Osteoblast (primary cell): ENCODE results near the gene CHRNE. TPM values are rescaled to one million over a fixed set of nuclear protein-coding genes. Genes with fewer than 3 reads are reported as not detected.

Experiments used
- DNase-seq: peaks from one replicate; pipeline ENCODE4 v3.0.0; 2011; ENCODE audit warnings: low spot score, mixed read lengths; ENCODE audit not compliant: insufficient read length; ENCODE audit errors: missing footprints
- H2AFZ ChIP-seq: 2 replicates; pipeline ENCODE4 v1.6.0; 2011; ENCODE audit warnings: mild to moderate bottlenecking, low read length
- H3K27ac ChIP-seq: 2 replicates; pipeline ENCODE4 v1.5.1; 2011; ENCODE audit warnings: mild to moderate bottlenecking, low read depth, low read length, moderate library complexity
- H3K27me3 ChIP-seq: 2 replicates; pipeline ENCODE4 v1.6.0; 2012; ENCODE audit warnings: mild to moderate bottlenecking, control low read depth, inconsistent platforms, low read length, moderate library complexity; ENCODE audit not compliant: insufficient read depth
- H3K36me3 ChIP-seq: 2 replicates; pipeline ENCODE4 v1.5.1; 2011; ENCODE audit warnings: mild to moderate bottlenecking, low read length, control low read depth, moderate library complexity; ENCODE audit not compliant: insufficient read depth
- H3K4me1 ChIP-seq: 2 replicates; pipeline ENCODE4 v1.5.1; 2011; ENCODE audit warnings: mild to moderate bottlenecking, low read length, control low read depth, moderate library complexity; ENCODE audit not compliant: insufficient read depth
- H3K4me2 ChIP-seq: 2 replicates; pipeline ENCODE4 v1.6.0; 2011; ENCODE audit warnings: mild to moderate bottlenecking, low read length; ENCODE audit not compliant: insufficient read depth
- H3K4me3 ChIP-seq: fragments of 200-600 bp; sonication (generic); 3 replicates; pipeline ENCODE4 v1.5.1; 2012; ENCODE audit warnings: mild to moderate bottlenecking, low read length, inconsistent platforms; ENCODE audit not compliant: insufficient read depth
- H3K79me2 ChIP-seq: 2 replicates; pipeline ENCODE4 v1.6.0; 2012; ENCODE audit warnings: mild to moderate bottlenecking, low read length, control low read depth, inconsistent platforms; ENCODE audit not compliant: insufficient read depth
- H3K9me3 ChIP-seq: 2 replicates; pipeline ENCODE4 v1.5.1; 2011; ENCODE audit warnings: low read depth, low read length, control low read depth
- H4K20me1 ChIP-seq: 2 replicates; pipeline ENCODE4 v1.6.0; 2012; ENCODE audit warnings: mild to moderate bottlenecking, low read length, control low read depth; ENCODE audit not compliant: insufficient read depth
- total RNA-seq: library from RNA; depleted of rRNA; stranded (reverse); fragments of >200 nt; gene quantifications from 2 replicates; pipeline ENCODE4 v1.2.3, GENCODE V29; 2012
- TF ChIP-seq, protein P1 (sequence below): IDR thresholded peaks from 2 replicates; pipeline ENCODE4 v1.5.1; 2011; ENCODE audit warnings: mild to moderate bottlenecking, low read depth, low read length, moderate library complexity; ENCODE audit errors: extremely low read depth

CHRNE gene
- total RNA-seq, 1 donor: 1.4 TPM

DNA sequence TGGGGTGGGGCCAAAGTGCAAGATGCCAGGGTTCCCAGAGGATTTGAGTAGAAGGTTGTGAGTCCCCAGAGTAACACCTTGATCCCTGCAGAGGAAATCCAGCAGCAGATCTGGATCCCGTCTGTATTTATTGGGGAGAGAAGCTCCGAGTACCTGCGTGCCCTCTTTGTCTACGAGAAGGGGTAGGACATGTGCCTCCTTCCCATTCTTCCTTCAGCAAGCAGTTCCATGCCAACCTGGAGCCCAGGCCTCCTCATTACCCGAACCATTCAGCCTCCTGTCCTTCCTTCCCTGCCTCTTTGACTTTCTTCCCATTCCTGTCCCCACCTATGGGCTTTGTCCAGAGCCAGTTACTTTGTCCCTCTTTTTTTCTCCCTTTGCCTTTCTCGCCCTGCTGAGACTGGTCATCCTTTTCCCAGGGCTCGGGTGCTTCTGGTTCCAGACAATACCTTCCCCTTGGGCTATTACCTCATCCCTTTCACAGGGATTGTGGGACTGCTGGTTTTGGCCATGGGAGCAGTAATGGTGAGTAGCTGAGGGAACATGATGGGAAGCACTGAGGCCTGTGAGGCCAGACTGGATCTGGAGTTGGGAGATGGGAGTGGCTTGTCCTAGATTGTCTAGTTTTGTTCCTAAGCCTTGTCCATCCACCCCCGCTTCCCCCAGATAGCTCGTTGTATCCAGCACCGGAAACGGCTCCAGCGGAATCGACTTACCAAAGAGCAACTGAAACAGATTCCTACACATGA is 40.0 kb upstream of the CHRNE start:
- peak; percentile 77 for DNase-seq
- Histone ChIP-seq H4K20me1 (peaks cover 65% of the 10 kb centered on the region), H3K4me1 (peaks cover 56% of the 10 kb centered on the region), H3K4me2 (no peak overlapping the region), H2AFZ (no peak overlapping the region), H3K4me3 (no peak overlapping the region), H3K9me3 (no peaks in the 10 kb centered on the region), H3K79me2 (peaks cover 92% of the 10 kb centered on the region), H3K36me3 (peaks cover 57% of the 10 kb centered on the region), H3K27ac (peak overlapping the region; percentile 27), H3K27me3 (no peaks in the 10 kb centered on the region)
- TF ChIP-seq, protein P1, sequence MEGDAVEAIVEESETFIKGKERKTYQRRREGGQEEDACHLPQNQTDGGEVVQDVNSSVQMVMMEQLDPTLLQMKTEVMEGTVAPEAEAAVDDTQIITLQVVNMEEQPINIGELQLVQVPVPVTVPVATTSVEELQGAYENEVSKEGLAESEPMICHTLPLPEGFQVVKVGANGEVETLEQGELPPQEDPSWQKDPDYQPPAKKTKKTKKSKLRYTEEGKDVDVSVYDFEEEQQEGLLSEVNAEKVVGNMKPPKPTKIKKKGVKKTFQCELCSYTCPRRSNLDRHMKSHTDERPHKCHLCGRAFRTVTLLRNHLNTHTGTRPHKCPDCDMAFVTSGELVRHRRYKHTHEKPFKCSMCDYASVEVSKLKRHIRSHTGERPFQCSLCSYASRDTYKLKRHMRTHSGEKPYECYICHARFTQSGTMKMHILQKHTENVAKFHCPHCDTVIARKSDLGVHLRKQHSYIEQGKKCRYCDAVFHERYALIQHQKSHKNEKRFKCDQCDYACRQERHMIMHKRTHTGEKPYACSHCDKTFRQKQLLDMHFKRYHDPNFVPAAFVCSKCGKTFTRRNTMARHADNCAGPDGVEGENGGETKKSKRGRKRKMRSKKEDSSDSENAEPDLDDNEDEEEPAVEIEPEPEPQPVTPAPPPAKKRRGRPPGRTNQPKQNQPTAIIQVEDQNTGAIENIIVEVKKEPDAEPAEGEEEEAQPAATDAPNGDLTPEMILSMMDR: no peak

DNA sequence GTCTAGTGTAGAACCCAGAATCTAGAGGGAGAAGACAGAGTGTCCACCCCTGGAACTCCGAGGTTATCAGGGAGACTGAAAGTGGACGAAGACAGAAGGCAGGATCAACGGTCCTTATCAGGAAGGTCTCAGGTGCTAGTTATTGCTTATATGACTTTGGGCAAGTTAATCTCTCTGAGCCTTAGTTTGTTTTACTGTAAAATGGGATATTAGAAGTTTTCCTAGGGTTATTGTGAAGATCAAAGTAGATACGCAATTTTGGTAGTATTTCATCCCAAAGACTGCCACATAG is 38.4 kb upstream of the CHRNE start:
- peak; percentile 55 for DNase-seq
- H3K4me1 ChIP-seq: peaks cover 48% of the 10 kb centered on the region
- no peaks in the 10 kb centered on the region for H3K9me3 ChIP-seq
- TF ChIP-seq, protein P1: no peak
- H3K27me3 ChIP-seq: no peaks in the 10 kb centered on the region
- H3K27ac ChIP-seq: peak overlapping the region; percentile 91
- H3K36me3 ChIP-seq: peaks cover 64% of the 10 kb centered on the region
- peak overlapping the region; percentile 95 for H3K4me3 ChIP-seq
- H3K4me2 ChIP-seq: peak overlapping the region; percentile 98
- peaks cover 78% of the 10 kb centered on the region for H3K79me2 ChIP-seq
- H2AFZ ChIP-seq: no peak overlapping the region
- H4K20me1 ChIP-seq: peaks cover 51% of the 10 kb centered on the region

DNA sequence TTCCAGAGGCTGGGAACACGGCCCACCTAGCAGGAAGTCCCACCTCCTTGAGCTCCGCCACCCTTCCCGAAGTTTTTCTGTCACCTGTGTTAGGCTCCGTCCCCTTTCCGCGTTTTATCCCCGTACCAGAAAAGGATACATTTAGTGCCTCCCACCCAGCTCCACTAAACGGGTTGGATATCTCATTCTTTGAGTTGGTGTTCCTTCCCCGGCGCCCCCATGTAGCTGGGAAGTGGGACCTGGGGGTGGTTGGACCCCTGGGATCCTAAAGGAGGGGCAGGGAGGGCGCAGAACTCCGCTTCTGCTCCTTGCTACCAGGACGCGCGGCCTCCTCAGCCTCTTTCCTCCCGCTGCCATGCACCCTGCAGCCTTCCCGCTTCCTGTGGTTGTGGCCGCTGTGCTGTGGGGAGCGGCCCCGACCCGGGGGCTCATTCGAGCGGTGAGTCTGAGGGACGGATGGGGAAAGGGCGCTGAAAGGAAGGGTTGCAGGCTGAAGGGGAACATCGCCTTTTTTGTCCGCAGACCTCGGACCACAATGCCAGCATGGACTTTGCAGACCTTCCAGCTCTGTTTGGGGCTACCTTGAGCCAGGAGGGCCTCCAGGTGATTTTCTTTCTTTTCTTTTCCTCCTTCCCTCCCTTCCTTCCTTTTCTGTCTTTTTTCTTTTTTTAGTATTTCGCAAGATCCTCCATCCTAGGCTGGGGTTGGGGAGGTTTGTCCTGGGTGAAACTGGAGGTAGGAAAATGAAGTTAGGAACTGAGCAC is 37.8 kb upstream of the CHRNE start:
- peaks cover 46% of the 10 kb centered on the region for H4K20me1 ChIP-seq
- peak overlapping the region; percentile 91 for H3K27ac ChIP-seq
- H2AFZ ChIP-seq: peak overlapping the region; percentile 93
- peak overlapping the region; percentile 95 for H3K4me3 ChIP-seq
- H3K9me3 ChIP-seq: no peaks in the 10 kb centered on the region
- TF ChIP-seq, protein P1: no peak
- H3K4me2 ChIP-seq: peak overlapping the region; percentile 98
- peaks cover 73% of the 10 kb centered on the region for H3K79me2 ChIP-seq
- H3K27me3 ChIP-seq: no peaks in the 10 kb centered on the region
- peak; percentile 96 for DNase-seq
- peaks cover 61% of the 10 kb centered on the region for H3K36me3 ChIP-seq
- peaks cover 43% of the 10 kb centered on the region for H3K4me1 ChIP-seq
